PFSK-1 (cell line): ENCODE results near the gene CAMTA1.

ENCODE experiments used
- FOXP2 ChIP-seq: optimal IDR thresholded peaks from 2 replicates; pipeline ENCODE3; 2011; ENCODE audit warnings: borderline replicate concordance, control low read depth, inconsistent platforms; ENCODE audit not compliant: insufficient read depth; ENCODE audit errors: extremely low read length, extremely low read depth
- POLR2AphosphoS5 ChIP-seq: IDR thresholded peaks from 2 replicates; pipeline ENCODE4 v1.6.1; 2012; ENCODE audit warnings: low read depth, mild to moderate bottlenecking, control low read depth, low read length, moderate library complexity
- REST ChIP-seq, 2 experiments: IDR thresholded peaks; 2 replicates each; pipeline versions ENCODE4 v1.6.1 to v1.8.0; 2011 to 2012; ENCODE audit warnings: low read depth in 2 of 2, low read length in 2 of 2, control low read depth in 1 of 2, inconsistent platforms in 1 of 2, mild to moderate bottlenecking in 1 of 2, moderate library complexity in 1 of 2; ENCODE audit not compliant: insufficient read depth in 1 of 2
- SIN3A ChIP-seq: IDR thresholded peaks from 2 replicates; pipeline ENCODE4 v1.6.1; 2012; ENCODE audit warnings: mild to moderate bottlenecking, low read length, moderate library complexity, borderline replicate concordance; ENCODE audit not compliant: insufficient read depth
- TAF1 ChIP-seq: IDR thresholded peaks from 2 replicates; pipeline ENCODE4 v1.6.1; 2012; ENCODE audit warnings: low read length, control low read depth, borderline replicate concordance; ENCODE audit not compliant: insufficient read depth

GRCh38 chr1:7462617-7463016, 677.4 kb downstream of the CAMTA1 start:
- TF ChIP-seq SIN3A (no peak), POLR2AphosphoS5 (no peak), REST (IDR thresholded peaks at IDR 0.05; ENCODE audit: insufficient read depth in 1 of 2, low read depth in 2 of 2, low read length in 2 of 2) (no peak), TAF1 (no peak), FOXP2 (no peak)
